HG03565 (cell line): ENCODE measurements around the gene KCTD3.
A peak's percentile ranks its signal among the peaks of the same experiment; 100 is the strongest.

Experiments used
- ATAC-seq: cut with Tn5 transposase; IDR thresholded peaks from one replicate; pipeline ENCODE4 v1.9.1; 2021; ENCODE audit warnings: mild to moderate bottlenecking, moderate library complexity; ENCODE audit not compliant: unreplicated experiment

KCTD3 gene

DNA sequence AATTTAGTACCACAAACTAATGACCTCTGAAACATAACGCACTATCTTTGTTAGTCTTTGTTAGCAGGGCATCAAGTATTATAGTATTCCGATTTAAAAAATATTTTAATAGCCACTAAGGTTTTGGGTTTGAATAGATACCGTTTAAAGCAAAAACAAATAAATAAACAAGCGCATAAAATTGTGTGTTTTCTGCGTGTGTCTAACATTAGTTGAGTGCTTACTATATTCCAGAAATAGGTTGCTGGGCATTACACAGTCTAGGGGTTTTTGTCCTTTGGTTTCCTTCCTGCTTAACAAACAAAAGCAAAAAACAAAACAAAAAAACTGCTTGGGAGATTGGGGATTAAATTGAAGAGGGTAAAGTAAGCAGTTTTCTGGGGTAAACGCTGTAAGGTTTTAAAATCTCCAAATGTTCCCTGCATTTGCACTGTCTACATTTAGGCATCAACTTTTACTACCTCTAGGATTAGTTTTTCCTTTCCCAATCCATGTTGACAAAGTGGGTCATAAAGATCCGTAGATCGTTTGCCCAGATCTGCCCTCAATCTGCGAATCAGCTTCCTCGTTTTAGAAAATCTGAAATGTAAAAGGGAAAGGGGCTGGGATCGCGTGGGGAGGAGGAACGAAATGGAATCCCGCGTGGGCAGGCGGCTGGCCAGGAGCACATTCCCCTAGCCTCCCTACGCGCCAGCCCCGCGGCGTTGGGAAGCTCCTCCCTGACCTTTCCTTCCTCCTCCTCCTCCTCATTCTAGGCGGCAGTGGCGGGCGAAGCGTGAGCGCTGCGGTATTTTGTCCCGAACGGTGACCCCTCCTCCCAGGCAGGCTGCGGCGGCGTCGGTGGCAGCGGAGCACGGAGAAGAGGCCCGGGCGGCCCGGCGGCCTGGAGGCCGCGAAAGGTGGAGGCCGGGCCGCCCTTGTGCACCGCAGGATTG lies at the start of gene KCTD3:
KCTD3 (plus strand) TSS at position 749 of the 935 bp plus-strand sequence. CDS start 382 bp downstream, outside the sequence.
- peak; percentile 35 for ATAC-seq

DNA sequence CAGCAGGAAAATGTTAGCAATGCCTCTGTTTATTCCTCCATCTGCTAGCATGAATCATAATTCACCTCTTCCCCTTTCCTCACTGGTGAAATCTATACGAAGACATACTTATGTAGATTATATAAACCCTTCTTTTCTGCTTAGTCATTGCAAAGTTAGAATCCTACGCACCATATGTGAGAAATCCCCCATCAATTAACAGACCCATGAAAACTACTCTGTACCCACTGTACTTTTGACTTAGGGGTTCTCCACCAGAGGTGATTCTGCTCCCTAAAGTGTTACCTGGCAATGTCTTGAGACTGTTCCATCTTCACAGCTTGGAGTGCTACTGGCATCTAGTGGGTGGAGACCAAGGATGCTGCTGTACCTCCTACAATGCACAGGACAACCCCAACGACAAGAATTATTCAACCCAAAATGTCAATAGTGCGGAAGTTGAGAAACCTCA lies 49.6 kb upstream of the KCTD3 start:
- no peak for ATAC-seq

DNA sequence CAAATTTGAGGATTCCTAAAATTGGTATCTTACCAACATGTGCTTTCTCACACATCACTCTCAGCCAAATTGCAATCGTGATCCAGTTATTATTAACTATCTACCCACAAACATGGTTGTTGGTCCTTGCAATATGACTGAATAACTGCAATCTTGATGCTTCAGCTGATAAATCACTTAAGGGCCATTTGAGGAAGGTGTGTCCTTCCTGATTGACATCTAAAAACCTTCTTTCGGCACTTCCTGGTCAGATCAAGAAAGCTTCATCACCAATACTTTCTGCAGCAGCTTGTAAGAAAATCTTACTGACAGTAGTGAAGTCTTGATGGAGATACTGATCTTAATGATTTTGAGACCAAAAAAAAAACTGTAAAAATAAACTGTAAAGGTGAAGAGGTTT lies 48.5 kb upstream of the KCTD3 start:
- ATAC-seq = no peak

DNA sequence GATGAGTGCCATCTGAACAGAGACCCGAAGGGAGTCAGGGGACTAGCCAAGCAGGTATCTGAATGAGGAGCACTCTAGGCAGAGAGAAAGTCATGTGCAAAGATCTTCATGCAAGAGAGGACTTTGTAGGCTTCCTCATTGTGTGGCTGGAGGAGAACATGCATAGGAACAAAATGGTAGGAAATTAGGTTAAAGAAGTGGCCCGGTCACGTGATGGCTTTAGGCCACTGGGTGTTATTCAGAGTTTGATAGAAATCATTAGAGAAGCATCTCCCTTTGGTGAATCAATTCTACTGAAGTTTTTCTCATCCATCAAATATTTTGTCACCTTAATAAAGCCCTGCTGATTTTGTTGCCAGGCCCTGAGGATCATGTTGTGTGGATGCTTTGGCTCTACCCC lies 45.8 kb upstream of the KCTD3 start:
- ATAC-seq = no peak

DNA sequence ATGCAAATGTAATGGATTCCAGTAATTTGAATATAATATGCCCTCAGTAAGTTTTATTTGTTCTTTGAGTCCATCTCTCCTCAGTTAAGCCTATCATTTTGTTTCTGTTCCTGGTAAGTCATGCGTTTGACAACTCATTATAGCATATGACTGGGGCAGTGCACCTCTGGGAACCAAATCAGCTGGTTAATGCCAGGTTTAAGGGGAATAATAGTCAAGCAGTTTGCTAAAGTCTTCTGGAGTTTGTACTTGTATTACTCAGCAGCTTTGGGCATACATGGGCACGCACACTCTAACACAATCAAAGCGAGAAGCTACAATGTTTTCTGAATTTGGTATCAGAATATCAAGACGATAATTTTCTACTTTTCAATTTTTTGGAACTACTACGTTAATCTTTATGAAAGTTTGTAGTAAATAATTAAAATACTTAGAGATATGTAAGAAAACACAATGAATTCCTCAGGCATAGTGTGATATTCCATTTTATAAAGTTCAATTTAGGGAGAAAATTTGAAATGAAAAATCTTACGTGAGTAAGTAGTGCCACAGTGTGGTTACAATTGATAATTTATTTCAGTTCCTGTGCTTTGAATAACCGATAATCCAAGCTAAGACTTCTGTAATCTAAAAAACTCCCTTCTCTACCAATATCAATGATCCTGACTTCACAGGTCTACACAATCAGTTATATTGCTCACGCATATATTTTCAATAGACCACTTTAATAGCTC lies 43.8 kb upstream of the KCTD3 start:
- ATAC-seq = no peak

DNA sequence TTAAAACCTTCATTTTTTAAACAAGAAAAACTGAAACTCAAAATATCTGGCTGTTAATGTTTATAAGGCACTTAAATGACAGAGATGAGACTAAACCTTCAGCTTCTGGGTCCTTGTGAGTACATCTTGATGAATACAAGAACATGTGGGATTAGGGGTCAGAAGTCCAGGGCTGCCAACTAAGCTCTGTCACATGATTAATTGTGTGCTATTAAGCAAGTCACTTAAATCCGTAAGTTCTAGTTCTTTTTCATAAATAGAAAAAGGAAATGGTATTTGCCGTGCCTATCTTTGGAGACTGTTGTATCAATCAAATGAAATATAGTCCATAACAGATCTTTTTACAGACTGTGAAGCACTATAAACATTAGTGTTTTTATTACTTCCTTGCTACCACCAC lies 43.2 kb upstream of the KCTD3 start:
- ATAC-seq = no peak

DNA sequence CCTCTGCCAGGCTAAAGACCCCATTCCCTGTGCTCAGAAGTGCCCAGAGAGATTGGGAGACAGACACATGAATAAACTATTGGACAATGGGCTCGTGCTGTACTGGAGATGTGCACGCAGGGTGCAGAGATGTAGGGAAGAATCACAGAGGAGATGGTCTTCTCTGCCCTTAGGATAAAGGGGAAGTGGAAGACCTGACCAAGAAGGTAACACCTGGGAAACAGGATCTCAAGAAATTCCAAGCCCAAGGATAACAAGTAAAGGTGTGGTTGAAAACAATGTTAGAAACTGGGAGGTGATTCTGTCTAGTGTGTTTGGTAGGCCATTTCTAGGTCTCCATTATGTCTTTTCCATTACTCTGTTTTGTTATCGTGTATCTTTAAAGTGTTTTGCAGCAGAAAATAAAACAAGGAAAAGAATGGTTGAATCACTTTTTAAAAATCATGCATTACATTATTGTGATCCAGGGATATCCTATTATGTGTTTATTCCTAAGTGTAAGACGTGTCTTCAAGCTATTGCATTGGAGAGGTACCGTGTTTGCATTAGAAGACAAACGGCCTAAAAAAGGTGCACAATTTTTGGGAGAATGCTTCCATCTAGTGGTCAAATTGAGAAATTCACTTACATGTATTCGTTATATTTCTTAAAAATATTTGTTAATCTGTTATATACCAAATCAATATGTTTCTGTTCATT lies 40.8 kb upstream of the KCTD3 start:
- peak; percentile 51 for ATAC-seq

DNA sequence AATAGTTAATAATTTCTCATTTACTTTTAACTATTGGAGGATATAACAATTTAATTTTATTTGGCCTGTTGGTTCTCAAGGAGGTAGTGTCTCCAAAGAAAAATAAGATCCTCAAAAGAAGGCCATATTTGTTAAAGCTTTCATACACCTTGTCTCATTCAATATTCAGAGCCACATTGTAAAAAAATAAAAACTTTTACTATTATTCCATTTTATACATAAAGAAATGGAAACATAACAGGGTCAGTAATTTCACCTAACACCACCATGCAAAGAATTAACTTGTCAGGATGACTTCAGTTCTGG lies 40.3 kb upstream of the KCTD3 start:
- ATAC-seq = no peak

DNA sequence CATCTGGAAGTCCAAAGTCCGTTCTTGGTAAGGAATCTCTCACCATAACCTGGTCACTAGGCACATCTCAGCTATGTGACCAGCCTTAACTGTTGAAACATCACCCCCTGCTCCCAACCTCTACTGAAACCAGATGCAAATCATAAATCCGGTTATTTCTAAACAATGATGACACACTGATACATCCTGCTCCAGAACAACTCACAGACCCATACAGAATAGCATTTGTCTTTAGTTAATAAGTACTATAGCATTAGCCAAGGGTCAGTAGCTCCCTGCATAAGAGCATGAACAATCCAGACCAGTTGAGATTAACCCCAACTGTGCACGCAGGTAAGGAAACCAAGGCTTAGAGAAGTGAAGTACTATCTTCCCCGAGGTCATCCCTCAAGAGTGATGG lies 38.0 kb upstream of the KCTD3 start:
- ATAC-seq = peak; percentile 41

DNA sequence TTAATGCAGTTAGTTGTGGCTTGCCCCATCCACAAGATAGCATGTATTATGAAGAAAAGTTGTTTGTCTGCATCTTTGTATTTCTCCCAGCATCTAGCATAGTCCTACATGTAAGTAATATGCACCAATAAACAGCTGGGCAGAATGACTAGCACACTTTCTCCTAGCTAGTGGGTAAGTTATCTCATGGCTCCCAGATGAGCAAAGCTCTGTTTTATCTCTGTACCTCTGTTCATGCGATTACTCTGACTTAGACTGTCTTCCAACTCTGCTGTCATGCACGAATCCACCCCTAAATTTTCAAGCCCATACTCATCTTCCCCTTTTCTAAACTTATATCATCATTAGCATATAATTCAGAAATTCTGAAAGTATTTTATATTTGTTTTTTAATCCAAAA lies 37.5 kb upstream of the KCTD3 start:
- ATAC-seq = peak; percentile 2

DNA sequence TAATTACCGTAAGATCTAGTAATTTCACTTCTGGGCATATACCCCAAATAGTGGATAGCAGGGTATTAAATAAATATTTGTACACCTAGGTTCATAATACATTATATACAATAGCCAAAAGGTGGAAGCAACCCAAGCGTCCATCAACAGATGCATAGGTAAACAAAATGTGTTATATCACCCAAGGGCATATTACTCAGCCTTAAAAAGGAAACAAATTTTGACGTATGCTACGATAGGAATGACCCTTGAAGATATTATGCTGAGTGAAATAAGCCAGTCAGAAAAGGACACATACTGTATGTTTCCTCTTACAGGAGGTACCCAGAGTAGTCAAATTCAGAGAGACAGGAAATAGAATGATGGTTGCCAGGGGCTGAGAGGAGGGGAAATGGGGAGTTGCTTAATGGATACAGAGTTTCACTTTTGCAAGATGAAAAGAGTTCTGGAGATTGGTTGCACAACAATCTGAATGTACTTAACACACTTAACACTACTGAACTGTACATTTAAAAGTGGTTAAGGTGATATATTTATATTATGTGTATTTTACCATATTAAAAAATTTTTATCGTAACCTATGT lies 36.6 kb upstream of the KCTD3 start:
- ATAC-seq = no peak

DNA sequence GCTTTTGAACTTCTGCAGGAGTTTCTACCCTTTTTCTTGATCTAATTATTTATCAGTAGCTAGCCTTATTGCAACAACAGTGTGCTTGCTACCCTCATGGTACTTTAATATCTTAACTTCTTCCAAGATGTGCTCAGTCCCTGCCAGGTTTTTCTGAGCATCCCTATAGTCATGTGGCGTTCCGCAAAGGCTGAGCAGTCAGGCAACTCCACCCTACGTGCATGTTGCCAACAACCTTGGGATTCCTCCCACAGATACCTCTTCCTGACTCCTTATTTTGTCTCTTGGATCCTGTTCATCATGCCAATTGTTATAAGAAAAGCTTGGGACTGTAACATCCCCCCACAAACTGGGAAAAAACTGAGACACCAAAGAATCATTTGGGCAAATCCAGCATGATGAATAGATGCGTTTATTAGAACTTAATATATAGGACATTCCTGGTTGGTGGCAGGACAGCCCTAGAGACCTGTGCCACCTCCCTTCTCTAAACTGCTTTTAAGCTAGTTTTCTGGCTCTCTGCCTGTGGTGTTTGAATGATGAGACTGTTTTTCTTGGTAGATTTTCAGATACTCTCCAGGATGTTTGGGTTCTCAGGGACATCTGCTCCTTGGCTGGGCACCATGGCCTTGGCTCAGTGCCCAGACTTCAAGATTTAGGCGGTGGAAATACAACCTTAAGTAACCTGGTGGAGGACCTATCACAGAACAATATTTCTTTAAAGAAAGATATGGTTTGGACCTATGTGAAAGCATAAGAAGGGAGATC lies 27.1 kb upstream of the KCTD3 start:
- ATAC-seq = no peak

DNA sequence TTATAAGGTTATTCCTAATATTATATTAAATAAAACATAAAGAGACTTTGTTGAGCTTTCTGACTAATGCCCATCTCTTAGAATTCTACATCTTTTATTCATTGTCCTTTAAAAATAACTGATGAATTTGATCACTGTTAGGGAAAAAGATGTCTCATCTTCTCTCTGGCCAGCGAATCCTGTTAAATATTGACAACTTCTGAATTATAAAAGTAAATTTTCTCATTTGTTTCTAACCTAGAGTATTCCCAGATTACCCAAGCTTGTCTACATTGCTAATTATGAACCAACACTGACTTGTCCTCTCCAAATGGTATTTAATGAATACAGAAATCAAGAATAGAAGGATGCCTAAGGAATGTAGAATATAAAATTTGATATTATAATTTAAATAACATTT lies 24.8 kb upstream of the KCTD3 start:
- ATAC-seq = no peak

DNA sequence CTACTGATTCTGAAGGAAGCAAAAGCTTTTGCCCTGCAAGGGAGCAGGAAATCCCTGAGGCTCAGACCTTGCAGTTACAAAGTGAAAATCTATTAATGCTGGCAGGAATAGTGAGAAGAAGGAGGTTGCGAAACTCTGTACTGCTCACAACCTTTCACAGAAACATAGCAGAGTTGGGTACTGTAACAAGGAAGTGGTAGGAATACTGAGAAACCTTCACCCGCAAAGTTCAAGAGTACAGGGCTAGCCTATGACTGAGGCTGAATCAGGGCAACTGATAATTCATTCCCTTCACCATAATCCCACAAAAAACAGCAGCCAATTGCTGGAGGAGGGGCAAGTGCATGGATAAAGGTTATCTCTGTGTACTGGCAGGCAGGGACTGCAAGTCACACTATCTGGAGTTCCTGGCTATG lies 23.9 kb upstream of the KCTD3 start:
- peak; percentile 87 for ATAC-seq

DNA sequence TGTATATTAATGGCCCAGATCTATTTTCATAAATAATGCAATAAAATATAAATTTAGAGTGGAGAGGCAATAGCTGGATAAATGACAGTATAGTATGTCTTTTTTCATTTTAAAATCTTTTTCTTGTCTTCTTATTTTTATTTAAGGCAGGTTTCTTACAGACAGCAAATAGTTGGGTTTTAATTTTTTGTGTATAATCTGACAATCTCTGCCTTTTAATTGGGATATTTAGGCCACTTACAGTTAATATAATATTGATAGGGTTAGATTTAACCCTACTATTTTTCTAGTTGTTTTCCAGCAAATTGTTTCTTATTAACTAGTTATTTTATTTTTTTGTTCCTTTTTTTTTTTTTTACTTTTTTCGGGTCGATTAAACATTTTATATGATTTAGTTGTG lies 23.3 kb upstream of the KCTD3 start:
- ATAC-seq = no peak

DNA sequence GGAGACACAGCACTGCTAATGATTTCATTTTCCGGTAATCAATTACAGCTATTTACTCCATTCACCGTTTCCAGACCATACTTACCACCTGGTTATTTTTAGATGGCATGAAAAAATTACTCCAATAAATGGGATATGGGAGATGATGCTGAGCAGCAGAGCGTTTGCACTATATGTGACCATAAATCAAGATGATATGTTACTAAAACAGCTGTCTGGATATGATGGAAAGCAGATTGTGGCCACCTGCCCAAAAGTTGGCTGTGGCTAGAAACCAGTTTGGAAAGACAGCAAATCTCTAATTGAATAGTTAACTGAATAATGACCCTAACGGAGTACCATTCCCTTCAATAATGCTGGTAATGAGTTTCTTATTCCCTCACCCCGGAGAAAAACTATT lies 22.5 kb upstream of the KCTD3 start:
- ATAC-seq = no peak

DNA sequence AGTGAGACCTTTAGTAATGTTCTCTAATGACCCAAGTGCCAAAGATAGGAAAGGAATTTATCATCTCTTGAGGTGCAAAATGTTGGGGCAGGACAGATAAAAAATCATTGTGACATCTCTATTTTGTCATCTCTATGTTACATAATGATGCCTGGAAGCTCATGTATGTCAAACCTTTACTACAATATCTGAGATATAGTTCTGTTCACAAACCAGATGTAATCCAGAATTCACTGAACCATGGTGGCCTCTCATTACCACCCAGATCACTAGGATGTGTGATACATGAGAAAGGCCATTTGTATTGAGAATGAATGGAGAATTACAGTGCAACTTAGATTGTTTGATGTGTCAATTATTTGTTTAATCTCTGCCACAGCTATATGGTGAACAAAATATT lies 22.0 kb upstream of the KCTD3 start:
- no peak for ATAC-seq

DNA sequence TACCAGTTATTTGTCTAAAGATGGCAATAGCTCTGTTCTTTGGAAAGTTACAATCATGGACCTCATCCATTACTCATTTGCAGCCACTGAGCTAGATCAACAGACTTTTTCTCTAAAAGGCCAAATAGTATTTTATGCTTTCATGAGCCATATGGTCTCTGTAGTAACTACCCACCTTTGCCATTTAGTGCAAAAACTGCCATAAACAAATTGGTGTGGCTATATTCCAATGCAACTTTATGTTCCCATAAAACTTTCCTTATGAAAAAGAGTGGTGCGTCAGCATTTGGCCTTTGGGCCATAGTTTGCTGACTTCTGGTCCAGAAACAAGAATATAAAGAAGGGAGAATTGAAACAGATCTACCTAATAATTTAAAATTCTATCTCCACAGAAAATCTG lies 20.1 kb upstream of the KCTD3 start:
- ATAC-seq = no peak

DNA sequence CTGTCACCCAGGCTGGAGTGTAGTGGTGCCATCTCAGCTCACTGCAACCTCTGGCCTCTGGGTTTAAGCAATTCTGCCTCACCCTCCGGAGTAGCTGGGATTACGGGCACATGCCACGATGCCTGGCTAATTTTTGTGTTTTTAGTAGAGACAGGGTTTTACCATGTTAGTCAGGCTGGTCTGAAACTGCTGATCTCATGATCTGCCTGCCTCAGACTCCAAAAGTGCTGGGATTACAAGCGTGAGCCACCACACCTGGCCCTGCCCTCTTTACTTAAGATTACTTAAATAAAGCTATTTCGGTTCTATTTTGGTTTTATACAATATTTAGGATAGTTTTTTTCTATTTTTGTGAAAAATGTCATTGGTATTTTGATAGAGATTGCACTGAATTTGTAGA lies 15.3 kb upstream of the KCTD3 start:
- no peak for ATAC-seq

DNA sequence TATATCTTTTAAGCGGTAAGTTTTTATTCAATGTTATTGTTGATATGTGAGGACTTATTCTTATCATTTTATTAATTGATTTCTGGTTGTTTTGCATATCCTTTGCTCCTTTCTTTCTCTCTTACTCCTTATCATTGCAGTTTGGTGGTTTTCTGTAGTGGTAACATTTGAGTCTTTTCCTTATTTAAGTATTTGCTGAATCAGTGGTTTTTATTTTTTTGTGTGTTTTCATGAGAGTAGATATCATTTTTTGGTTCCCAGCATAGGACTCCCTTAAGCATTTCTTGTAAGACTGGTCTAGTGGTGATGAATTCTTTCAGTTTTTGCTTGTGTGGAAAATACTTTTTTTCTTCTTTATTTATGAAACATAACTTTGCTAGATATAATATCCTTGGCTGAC lies 12.2 kb upstream of the KCTD3 start:
- no peak for ATAC-seq

DNA sequence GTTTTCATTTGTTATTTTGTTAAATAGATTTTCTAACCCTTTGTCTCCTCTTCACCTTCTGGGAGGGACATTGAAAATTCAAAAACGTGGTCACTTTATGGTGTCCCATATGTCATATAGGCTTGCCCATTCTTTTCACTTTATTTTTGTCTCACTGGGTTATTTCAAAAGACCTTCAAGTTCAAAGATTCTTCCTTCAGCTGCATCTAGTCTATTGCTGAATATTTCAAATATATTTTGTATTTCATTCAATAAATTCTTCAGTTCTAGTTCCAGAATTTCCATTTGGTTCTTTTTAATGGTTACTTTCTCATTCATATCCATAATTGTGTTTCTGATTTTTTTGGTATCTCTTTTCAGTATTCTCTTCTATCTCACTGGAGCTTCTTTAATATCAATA lies 11.6 kb upstream of the KCTD3 start:
- ATAC-seq = no peak
